ENCODE data around the gene EGFL7.
"Not testable (repeated sequence)": the region's sequence is repeated elsewhere in the genome, so short reads cannot be mapped to it uniquely, and the experiment has no call there.

The EGFL7 gene

GRCh38 chr9:136697146-136697820, 34.6 kb downstream of the EGFL7 start:
- DNase-seq (ENCODE audit: low read depth in 2 of 2), result no peak

DNA sequence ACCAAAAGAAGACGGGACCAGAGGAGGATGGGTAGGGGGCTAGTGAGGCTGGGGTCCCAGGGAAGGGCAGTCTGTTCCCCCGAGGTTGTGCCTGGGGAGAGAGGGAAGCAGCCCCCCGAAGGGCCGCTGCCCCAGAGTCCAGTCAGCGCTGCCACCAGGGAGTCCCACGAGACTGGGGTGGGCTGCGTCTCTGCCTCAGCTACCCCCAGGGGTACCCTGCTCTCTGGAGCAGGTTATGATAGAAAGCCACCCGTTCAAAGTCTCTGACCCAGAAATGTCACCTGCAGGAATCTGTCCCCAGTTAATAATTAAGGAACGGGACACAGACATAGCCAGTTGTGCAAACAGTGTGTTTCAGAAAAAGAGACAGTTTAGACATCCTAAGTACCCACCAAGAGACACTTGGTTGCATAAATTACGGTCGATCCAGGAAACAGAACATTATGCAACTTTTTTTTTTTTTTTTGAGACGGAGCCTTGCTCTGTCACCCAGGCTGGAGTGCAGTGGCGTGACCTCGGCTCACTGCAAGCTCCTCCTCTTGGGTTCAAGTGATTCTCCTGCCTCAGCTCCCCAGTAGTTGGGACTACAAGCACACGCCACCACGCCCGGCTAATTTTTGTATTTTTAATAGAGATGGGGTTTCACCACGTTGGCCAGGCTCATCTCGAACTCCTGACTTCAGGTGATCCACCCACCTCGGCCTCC, 35.3 kb downstream of the EGFL7 start:
- DNase-seq (ENCODE audit: low read depth in 2 of 2), result no peak

- no peak for DNase-seq (ENCODE audit: low read depth in 2 of 2)
Measured at GRCh38 chr9:136698635-136699246, 36.0 kb downstream of the EGFL7 start.

DNA sequence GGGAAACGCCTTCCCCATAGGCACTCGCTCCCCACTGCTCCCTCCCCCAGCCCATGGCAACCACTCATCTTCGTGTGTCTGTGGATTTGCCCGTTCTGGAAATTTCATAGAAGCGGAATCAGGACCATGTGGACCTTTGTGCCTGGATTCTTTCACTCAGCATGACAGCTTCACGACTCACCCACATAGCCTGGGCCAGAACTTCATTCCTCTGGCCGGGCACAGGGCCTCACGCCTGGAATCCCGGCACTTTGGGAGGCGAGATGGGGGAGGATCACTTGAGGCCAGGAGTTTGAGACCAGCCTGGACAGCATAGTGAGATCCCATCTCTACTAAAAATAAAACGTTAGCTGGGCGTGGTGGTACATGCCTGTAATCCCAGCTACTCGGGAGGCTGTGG, 37.6 kb downstream of the EGFL7 start:
- no peak for DNase-seq (ENCODE audit: low read depth in 2 of 2)

GRCh38 chr9:136700959-136701667, 38.4 kb downstream of the EGFL7 start:
- no peak for DNase-seq (ENCODE audit: low read depth in 2 of 2)

DNA sequence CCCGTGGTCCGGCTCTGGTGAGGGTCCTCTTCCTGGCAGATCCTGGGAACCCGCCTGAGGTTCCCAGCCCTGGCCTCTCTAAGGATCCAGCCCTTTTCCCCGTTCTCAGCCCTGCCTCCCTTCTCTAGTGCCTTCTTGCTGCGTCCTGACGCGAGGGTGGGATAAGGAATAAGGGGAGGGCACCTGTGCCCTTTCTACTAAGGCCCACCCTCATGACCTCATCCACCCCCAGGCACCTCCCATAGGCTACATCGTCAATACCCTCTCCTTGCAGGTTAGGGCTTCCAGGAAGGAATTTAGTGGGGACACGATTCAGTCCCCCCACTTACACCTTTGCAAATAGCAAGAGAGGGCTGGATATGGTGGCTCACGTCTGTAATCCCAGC, 38.9 kb downstream of the EGFL7 start:
- no peak for DNase-seq (ENCODE audit: low read depth in 2 of 2)

GRCh38 chr9:136703276-136703860, 40.7 kb downstream of the EGFL7 start:
- no peak for DNase-seq (ENCODE audit: low read depth in 2 of 2)

DNA sequence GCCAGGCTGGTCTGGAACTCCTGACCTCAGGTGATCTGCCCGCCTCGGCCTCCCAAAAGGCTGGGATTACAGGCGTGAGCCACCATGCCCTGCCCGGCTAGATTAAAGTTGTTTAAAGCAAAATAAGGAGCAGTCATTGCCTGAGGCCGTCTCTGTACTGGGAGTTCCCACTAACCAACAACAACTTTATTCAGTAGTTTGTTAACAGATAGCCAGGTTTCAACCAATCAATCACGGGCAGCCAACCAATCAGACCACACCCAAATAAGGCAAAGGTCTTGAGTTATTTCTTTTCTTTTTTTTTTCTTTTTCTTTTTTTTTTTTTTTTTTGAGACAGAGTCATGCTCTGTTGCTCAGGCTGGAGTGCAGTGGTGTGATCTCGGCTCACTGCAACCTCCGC, 42.0 kb downstream of the EGFL7 start:
- DNase-seq (ENCODE audit: low read depth in 2 of 2), result not testable (repeated sequence)

GRCh38 chr9:136705564-136705963, 42.8 kb downstream of the EGFL7 start:
- no peak for DNase-seq (ENCODE audit: low read depth in 2 of 2)

- no peak for DNase-seq (ENCODE audit: low read depth in 2 of 2)
Measured at GRCh38 chr9:136707011-136707410, 44.3 kb downstream of the EGFL7 start.

DNA sequence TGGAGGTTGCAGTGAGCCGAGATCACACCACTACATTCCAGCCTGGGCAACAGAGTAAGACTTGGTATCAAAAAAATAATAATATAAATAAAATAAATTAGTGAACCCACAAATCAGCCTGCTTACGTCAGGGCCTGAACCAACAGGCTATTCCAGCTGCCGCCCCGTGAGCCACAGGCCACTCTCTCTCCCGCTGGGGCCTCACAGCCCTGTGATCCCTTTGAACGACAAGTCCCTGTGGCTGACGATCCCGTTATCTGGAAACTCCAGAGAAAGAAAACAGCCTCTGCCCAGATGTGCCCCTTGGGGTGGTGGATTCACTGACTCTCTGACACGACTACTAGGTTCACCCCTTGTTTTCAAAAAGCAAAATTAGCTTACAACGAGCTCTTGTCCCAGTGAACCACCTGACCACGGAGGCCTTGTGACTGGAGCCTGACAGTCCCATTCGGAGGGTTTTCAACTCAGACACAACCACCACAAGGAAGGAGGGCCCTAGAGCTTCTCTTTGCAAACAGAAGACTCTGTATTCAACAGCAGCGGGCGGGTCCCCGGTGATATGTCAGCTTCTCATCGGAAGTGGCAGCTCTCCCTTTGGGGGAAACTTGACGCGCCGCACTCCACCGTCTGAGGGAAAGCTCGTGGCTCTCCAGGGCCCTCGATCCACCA, 45.3 kb downstream of the EGFL7 start:
- DNase-seq (ENCODE audit: low read depth in 2 of 2), result no peak

DNA sequence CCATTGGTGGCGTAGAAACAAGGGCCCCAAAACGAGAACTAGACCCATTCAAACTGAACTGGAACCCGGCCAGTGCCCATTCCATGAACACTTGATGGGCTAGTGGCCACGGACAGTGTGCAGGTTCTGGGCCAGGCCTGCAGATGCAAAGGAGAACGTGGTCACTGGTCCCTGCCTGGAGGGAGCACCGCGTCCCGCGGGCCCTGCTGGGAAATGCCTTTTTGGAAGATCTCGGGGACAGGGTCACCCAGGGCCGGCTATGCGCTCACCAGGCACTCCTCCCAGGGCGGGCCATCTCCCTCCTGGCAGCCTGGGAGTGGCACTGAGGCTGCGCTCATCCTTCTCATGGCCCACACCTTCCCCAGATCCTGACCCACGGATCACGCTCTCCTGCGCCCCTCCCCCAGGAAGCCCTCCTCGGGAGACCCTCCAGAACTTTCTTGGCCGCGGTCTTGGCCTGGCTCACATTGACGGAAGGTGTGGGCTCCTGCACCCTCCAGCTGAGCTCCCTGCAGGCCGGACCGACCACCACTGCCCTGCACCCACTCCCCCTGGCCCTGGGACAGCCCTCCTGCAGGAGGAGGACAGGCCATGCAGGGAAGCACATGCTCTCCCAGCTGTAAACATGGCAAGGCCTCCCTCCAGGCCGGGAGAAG, 46.9 kb downstream of the EGFL7 start:
- DNase-seq (ENCODE audit: low read depth in 2 of 2), result no peak

GRCh38 chr9:136710543-136710942, 47.8 kb downstream of the EGFL7 start:
- no peak for DNase-seq (ENCODE audit: low read depth in 2 of 2)

GRCh38 chr9:136711219-136711648, 48.5 kb downstream of the EGFL7 start:
- DNase-seq (ENCODE audit: low read depth in 2 of 2), result peak; percentile 24 to 27

DNA sequence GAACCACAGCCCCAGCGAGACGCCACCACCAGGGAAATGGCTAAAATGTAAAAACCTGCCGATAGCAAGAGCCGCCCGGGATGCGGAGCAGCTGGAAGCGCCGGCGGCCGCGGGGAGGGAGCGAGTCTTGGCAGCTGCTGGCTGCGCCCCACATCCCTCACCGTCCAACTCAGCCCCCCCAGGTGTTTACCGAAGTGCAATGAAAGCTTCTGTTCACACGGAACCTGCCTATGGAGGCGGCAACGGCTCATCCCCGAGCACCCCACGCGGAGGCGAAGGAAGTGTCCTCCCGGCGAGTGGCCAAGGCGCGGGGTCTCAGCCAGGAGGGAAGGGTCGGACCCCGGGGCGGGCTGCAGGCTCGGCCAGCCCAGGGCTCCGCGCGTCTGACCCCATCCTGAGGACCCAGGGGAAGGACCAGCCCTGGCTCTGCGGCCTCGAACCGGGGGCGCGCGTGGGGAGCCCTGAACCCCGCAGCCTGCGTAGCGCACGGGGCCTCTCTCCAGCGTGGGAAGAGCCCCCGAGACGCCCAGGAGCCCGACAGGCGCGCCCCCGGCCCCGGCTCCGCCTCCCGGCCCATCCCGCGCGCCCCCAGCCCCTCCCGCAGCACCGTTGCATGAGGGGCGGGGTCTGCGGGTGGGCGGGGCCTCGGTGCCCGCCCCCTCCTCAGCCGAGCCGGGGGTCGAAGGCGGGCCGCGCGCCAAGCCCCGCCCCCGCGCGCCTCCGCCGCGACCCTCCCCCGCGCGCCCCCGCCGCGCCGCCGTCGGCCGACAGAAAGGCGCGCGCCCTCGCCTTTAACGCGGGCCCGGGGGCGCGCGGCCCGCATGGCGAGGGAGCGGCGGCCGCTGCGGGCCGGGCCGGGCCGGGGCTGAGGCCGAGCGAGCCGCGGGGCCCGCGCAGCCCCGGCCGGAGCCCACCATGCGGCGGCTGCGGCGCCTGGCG, 49.3 kb downstream of the EGFL7 start, which contains the start of gene DIPK1B:
DIPK1B (plus strand) TSS at position 822 of the 939 bp plus-strand sequence; CDS start at position 916, 94 bp downstream.
- no peak for DNase-seq (ENCODE audit: low read depth in 2 of 2)

GRCh38 chr9:136712690-136713544, 50.2 kb downstream of the EGFL7 start:
- DNase-seq (ENCODE audit: low read depth in 2 of 2), result no peak

DNA sequence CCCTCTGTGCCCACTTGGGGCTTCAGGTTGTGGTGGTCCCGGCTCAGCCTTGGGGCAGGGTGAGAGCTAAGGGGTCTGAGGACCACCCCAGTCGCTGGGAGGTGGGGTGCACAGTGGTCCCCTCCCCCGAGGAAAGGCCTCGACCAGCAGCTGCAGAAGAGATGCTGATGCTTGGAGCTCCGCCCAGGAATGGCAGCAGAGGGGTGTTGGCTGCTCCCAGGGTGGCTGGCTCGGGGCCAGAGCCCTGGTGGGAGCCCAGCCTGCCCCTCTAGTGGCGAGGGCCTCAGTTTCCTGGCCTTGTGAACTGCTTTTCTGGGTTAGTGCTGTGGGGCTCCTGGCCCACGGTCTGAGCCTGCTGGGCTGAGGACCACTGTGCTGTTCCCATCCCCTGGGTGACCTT, 50.8 kb downstream of the EGFL7 start:
- DNase-seq (ENCODE audit: low read depth in 2 of 2), result no peak

DNA sequence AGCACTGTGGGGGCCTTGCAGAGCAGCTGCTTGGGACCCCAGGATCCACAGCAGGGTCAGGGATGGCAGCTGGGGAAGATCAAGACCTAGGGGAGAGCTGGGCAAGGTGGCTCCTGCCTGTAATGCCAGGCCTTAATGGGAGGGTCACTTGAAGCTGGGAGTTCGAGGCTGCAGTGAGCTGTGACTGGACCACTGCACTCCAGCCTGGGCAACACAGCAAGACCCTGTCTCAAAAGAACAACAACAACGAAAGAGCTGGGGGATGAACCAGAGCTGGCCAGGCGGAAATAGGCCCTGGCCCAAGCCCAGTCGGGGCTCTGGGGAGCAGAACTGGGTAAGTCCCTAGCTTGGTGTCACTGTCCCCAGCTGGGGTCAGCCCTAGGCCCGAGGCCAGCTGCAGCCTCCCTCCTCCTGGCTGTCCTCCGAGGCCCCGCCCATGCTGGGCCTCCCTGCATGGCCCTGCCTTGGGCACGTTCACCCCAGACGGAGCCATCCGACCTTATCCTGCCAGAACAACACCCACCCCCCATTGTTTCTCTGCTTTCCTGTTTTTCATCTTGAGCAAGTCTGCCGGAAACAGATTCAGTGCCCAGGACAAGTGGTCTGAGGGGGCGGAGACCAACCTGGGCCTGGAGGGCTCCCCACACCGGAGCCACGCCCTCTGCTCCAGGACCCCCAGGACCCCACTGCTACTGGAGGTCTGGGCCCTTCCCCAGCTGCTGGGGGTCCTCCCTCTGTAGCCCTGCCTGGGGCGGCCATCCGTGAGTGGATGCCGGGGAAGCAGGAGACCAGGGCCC, 51.6 kb downstream of the EGFL7 start:
- no peak for DNase-seq (ENCODE audit: low read depth in 2 of 2)

Measured in fibroblast of skin of left quadriceps (primary cell).